H1 (cell line): ENCODE measurements around the gene CNBD2. TPM values are rescaled to one million over a fixed set of nuclear protein-coding genes. Genes with fewer than 3 reads are reported as not detected.

Experiments used
- CTCF ChIA-PET: fragments of 300-600 bp; sonication (Branson Sonifier 250); formaldehyde crosslinking; loops from one replicate; lab custom pipeline; 2021; ENCODE audit not compliant: partially characterized antibody; lab: Charles Lee
- POLR2A ChIA-PET: fragments of 300-600 bp; sonication (Branson Sonifier 250); formaldehyde crosslinking; loops from one replicate; lab custom pipeline; 2021; ENCODE audit warnings: inconsistent platforms; ENCODE audit not compliant: partially characterized antibody; lab: Charles Lee
- DNase-seq, 2 experiments: peaks; one replicate each; pipeline versions ENCODE4 v3.0.0 to v3.0.0-alpha.2; 2010 to 2022; ENCODE audit warnings: low spot score in 2 of 2, low read depth in 1 of 2, mixed read lengths in 1 of 2
- FAIRE-seq: peaks from 2 replicates; lab custom pipeline; 2011; peaks lifted over from hg19 to GRCh38; lab: Jason Lieb, UNC
- H2AFZ ChIP-seq: 2 replicates; pipeline ENCODE4 v1.8.1; 2012; ENCODE audit warnings: low read length, inconsistent platforms
- H2AK5ac ChIP-seq: 2 replicates; pipeline ENCODE4 v1.6.1; 2013; ENCODE audit warnings: low read depth, low read length
- H2BK120ac ChIP-seq: replicated peaks from 2 replicates; pipeline ENCODE3; 2013; ENCODE audit warnings: low read depth, low read length, inconsistent platforms
- H2BK12ac ChIP-seq: 2 replicates; pipeline ENCODE4 v1.6.1; 2013; ENCODE audit warnings: low read depth, low read length
- H2BK15ac ChIP-seq: 2 replicates; pipeline ENCODE4 v1.6.1; 2013; ENCODE audit warnings: low read length
- H2BK20ac ChIP-seq: 2 replicates; pipeline ENCODE4 v1.6.1; 2013; ENCODE audit warnings: low read length
- H2BK5ac ChIP-seq: 2 replicates; pipeline ENCODE4 v1.6.1; 2013; ENCODE audit warnings: low read depth, low read length
- H3K14ac ChIP-seq: 2 replicates; pipeline ENCODE4 v1.6.1; 2013; ENCODE audit warnings: inconsistent platforms; ENCODE audit not compliant: insufficient read length
- H3K18ac ChIP-seq: 2 replicates; pipeline ENCODE4 v1.6.1; 2013; ENCODE audit warnings: low read length; ENCODE audit errors: extremely low read depth
- H3K23ac ChIP-seq: 2 replicates; pipeline ENCODE4 v1.6.1; 2013; ENCODE audit warnings: inconsistent platforms; ENCODE audit not compliant: insufficient read length
- H3K23me2 ChIP-seq: 2 replicates; pipeline ENCODE4 v1.6.1; 2013; ENCODE audit warnings: low read depth, low read length
- H3K27ac ChIP-seq: 2 replicates; pipeline ENCODE4 v1.6.1; 2011; ENCODE audit warnings: low read depth, low read length, inconsistent platforms
- H3K27me3 ChIP-seq, 4 experiments: replicated peaks in 1 of 4; 1 replicate in 1 of 4; 2 replicates in 3 of 4; pipeline versions ENCODE4 v1.6.1 to v1.8.1; 2011 to 2013; ENCODE audit warnings: low read length in 3 of 4, mild to moderate bottlenecking in 3 of 4, inconsistent platforms in 2 of 4, mixed read lengths in 2 of 4, moderate library complexity in 1 of 4; ENCODE audit not compliant: control insufficient read depth in 3 of 4, insufficient read depth in 3 of 4; ENCODE audit errors: extremely low read depth in 1 of 4
- H3K36me3 ChIP-seq, 4 experiments: 2 replicates each; pipeline versions ENCODE4 v1.6.1 to v1.8.1; 2011 to 2013; ENCODE audit warnings: mild to moderate bottlenecking in 4 of 4, low read length in 3 of 4, moderate library complexity in 2 of 4, control low read depth in 1 of 4, inconsistent platforms in 1 of 4; ENCODE audit not compliant: insufficient read depth in 4 of 4, control insufficient read depth in 2 of 4
- H3K4ac ChIP-seq: replicated peaks from 2 replicates; pipeline ENCODE3; 2013; ENCODE audit warnings: low read length, low read depth, mixed read lengths, inconsistent platforms; ENCODE audit not compliant: insufficient read length
- H3K4me1 ChIP-seq, 4 experiments: replicated peaks in 1 of 4; 1 replicate in 1 of 4; 2 replicates in 3 of 4; pipeline versions ENCODE4 v1.6.1 to v1.8.1; 2011 to 2013; ENCODE audit warnings: low read length in 3 of 4, inconsistent platforms in 2 of 4, mixed read lengths in 1 of 4; ENCODE audit not compliant: insufficient read depth in 4 of 4, control insufficient read depth in 3 of 4
- H3K4me2 ChIP-seq, 2 experiments: 2 replicates each; pipeline versions ENCODE4 v1.6.1 to v1.8.1; 2011 to 2013; ENCODE audit warnings: low read depth in 2 of 2, low read length in 2 of 2, control low read depth in 1 of 2, inconsistent platforms in 1 of 2, mild to moderate bottlenecking in 1 of 2; ENCODE audit not compliant: insufficient read depth in 1 of 2
- H3K4me3 ChIP-seq, 4 experiments: fragments of 200-600, 300-600 bp in 1 of 4; sonication (generic), shearing (Covaris generic), sonication (Bioruptor Twin) in 1 of 4; 2 replicates each; pipeline versions ENCODE4 v1.5.1 to v1.8.1; 2011 to 2016; ENCODE audit warnings: low read length in 4 of 4, low read depth in 3 of 4, control low read depth in 2 of 4, inconsistent platforms in 2 of 4, mild to moderate bottlenecking in 2 of 4, mixed read lengths in 1 of 4, moderate library complexity in 1 of 4; ENCODE audit not compliant: insufficient read depth in 2 of 4; ENCODE audit errors: extremely low read depth in 1 of 4
- H3K56ac ChIP-seq: replicated peaks from 2 replicates; pipeline ENCODE3; 2013; ENCODE audit warnings: low read depth, mild to moderate bottlenecking, mixed read lengths, low read length, inconsistent platforms; ENCODE audit not compliant: insufficient read length
- H3K79me1 ChIP-seq: 2 replicates; pipeline ENCODE4 v1.6.1; 2013; ENCODE audit warnings: low read depth, low read length, control low read depth
- H3K79me2 ChIP-seq, 2 experiments: 2 replicates each; pipeline versions ENCODE4 v1.6.1 to v1.8.1; 2012 to 2013; ENCODE audit warnings: low read length in 2 of 2, mild to moderate bottlenecking in 2 of 2, inconsistent platforms in 1 of 2; ENCODE audit not compliant: insufficient read depth in 2 of 2, control insufficient read depth in 1 of 2
- H3K9ac ChIP-seq, 4 experiments: replicated peaks in 1 of 4; 1 replicate in 1 of 4; 2 replicates in 3 of 4; pipeline versions ENCODE4 v1.6.1 to v1.8.1; 2011 to 2013; ENCODE audit warnings: low read depth in 3 of 4, low read length in 3 of 4, control low read depth in 2 of 4, mild to moderate bottlenecking in 2 of 4, moderate library complexity in 2 of 4, inconsistent platforms in 1 of 4; ENCODE audit errors: extremely low read depth in 1 of 4
- H3K9me3 ChIP-seq, 2 experiments: 2 replicates each; pipeline versions ENCODE4 v1.6.1 to v1.8.1; 2012 to 2013; ENCODE audit warnings: mild to moderate bottlenecking in 2 of 2, moderate library complexity in 2 of 2, control low read depth in 1 of 2, inconsistent platforms in 1 of 2, low read depth in 1 of 2, low read length in 1 of 2, mixed read lengths in 1 of 2; ENCODE audit not compliant: insufficient read depth in 2 of 2
- H4K20me1 ChIP-seq, 2 experiments: replicated peaks in 1 of 2; 2 replicates each; pipeline versions ENCODE3 to v1.8.1; 2011 to 2013; ENCODE audit warnings: inconsistent platforms in 2 of 2, low read length in 2 of 2, mild to moderate bottlenecking in 1 of 2; ENCODE audit not compliant: insufficient read depth in 2 of 2, control insufficient read depth in 1 of 2
- H4K5ac ChIP-seq: 2 replicates; pipeline ENCODE4 v1.6.1; 2013; ENCODE audit warnings: low read length, low read depth, mixed read lengths, inconsistent platforms; ENCODE audit not compliant: insufficient read length
- H4K8ac ChIP-seq: 2 replicates; pipeline ENCODE4 v1.8.0; 2013; ENCODE audit warnings: mild to moderate bottlenecking, moderate library complexity, low read length, inconsistent platforms; ENCODE audit not compliant: insufficient read depth; ENCODE audit errors: extremely low read depth
- H4K91ac ChIP-seq: replicated peaks from 2 replicates; pipeline ENCODE3; 2013; ENCODE audit warnings: low read length, mixed read lengths, inconsistent platforms; ENCODE audit not compliant: insufficient read length
- BACH1 ChIP-seq: IDR thresholded peaks from 2 replicates; pipeline ENCODE4 v1.6.1; 2012; ENCODE audit warnings: low read length, improper control_type of control experiment
- CHD2 ChIP-seq: IDR thresholded peaks from 2 replicates; pipeline ENCODE4 v1.6.1; 2012; ENCODE audit warnings: low read length, improper control_type of control experiment
- EZH2 ChIP-seq: fragments of 200-600 bp; sonication (generic); IDR thresholded peaks from 2 replicates; pipeline ENCODE4 v1.7.1; 2012; ENCODE audit warnings: low read depth, mild to moderate bottlenecking, moderate library complexity, low read length, inconsistent platforms; ENCODE audit not compliant: severe bottlenecking
- GABPA ChIP-seq: IDR thresholded peaks from 2 replicates; pipeline ENCODE4 v1.6.1; 2011; ENCODE audit warnings: mild to moderate bottlenecking, low read length, moderate library complexity, borderline replicate concordance; ENCODE audit not compliant: insufficient read depth
- POLR2AphosphoS5 ChIP-seq: IDR thresholded peaks from 2 replicates; pipeline ENCODE4 v1.6.1; 2011; ENCODE audit warnings: low read depth, low read length
- SIN3A ChIP-seq, 2 experiments: IDR thresholded peaks in 1 of 2; conservative IDR thresholded peaks in 1 of 2; 2 replicates each; pipeline ENCODE4 v1.6.1; 2011 to 2012; ENCODE audit warnings: low read length in 2 of 2, improper control_type of control experiment in 1 of 2, low read depth in 1 of 2, mild to moderate bottlenecking in 1 of 2
- TAF7 ChIP-seq: optimal IDR thresholded peaks from 2 replicates; pipeline ENCODE3; 2011; ENCODE audit warnings: low read depth, mild to moderate bottlenecking, inconsistent platforms, low read length, moderate library complexity, borderline replicate concordance
- YY1 ChIP-seq: IDR thresholded peaks from 2 replicates; pipeline ENCODE4 v1.6.1; 2011; ENCODE audit warnings: low read depth, mild to moderate bottlenecking, low read length
- WGBS, 2 experiments: shearing (Covaris generic) in 1 of 2; methylation state at CpG; one replicate each; pipeline versions ENCODE4 v1.1.6 to v1.1.7; 2013 to 2015; ENCODE audit warnings: low lambda C conversion rate in 2 of 2, mixed read lengths in 2 of 2, inconsistent platforms in 1 of 2, low coverage in 1 of 2, missing lambda C conversion rate in 1 of 2; ENCODE audit not compliant: insufficient replicate concordance in 2 of 2, insufficient coverage in 1 of 2, insufficient read length in 1 of 2; ENCODE audit errors: extremely low coverage in 1 of 2, missing lambda C conversion rate in 1 of 2; 5-methylcytosine and 5-hydroxymethylcytosine counted together
- polyA plus RNA-seq, 7 experiments: library from polyadenylated mRNA; depleted of rRNA in 3 of 7; stranded (reverse) in 5 of 7; unstranded in 2 of 7; fragments of >200 nt in 5 of 7; fragments of 200-250 nt in 2 of 7; gene quantifications; 1 replicate in 5 of 7; 2 replicates in 1 of 7; 4 replicates in 1 of 7; pipeline versions ENCODE4 v1.2.1 to v1.2.3, GENCODE V29; 2011 to 2013; ENCODE audit warnings: missing spikeins in 2 of 7, mixed read lengths in 2 of 7
- total RNA-seq: library from RNA; stranded (reverse); fragmentation: NEBNext Ultra II Directional; extraction: Animal tissue kit (Norgen Biotek cat#: 25700); gene quantifications from 2 replicates; pipeline ENCODE4 v1.2.1, GENCODE V29; 2021

Gene CNBD2
- total and polyA plus RNA-seq, 2 of the 8 experiments (the other 6 are each of a cell fraction or from before 2014, with no cell fraction given), result 2.6 to 4.5 TPM

DNA sequence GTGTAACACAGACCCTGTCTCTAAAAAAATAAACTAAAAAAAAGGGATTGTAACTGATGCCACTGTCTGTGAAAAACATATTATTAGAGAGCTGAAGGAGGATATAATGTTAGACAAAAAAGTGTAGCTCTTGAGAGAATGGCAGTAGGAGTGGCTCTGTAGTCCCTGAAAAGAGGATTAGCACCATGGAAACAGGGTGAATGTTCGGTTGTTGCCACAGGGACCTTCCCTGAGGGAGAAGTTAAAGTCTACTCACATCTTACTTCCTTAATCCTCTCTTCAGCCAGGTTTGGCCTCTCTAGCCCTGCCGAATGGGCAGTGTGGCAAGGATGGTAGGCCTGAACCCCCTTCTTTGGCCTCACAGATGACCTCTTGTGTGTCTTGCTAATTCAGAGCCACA lies 26.1 kb upstream of the CNBD2 start:
- peaks cover 0 to 3% of the 10 kb centered on the region in 2 experiments for H4K20me1 ChIP-seq
- no peak overlapping the region for H3K14ac ChIP-seq
- H2AFZ ChIP-seq, result no peak overlapping the region
- TF ChIP-seq POLR2AphosphoS5, result no peak
- no peak for TF ChIP-seq GABPA
- no peak for TF ChIP-seq YY1
- TF ChIP-seq CHD2, result no peak
- no peak for TF ChIP-seq TAF7
- no peak for TF ChIP-seq BACH1
- TF ChIP-seq SIN3A (conservative IDR thresholded peaks at IDR 0.05 in 1 of 2, IDR thresholded peaks at IDR 0.05 in 1 of 2; ENCODE audit: low read depth in 1 of 2, low read length in 2 of 2), result no peak
- no peak for TF ChIP-seq EZH2
- TF ChIP-seq, all 59 proteins: peak for 0
- H2BK120ac ChIP-seq, result no peak overlapping the region
- no peak overlapping the region for H2BK12ac ChIP-seq
- no peak overlapping the region for H2BK5ac ChIP-seq
- H2BK20ac ChIP-seq, result no peak overlapping the region
- no peak overlapping the region for H4K5ac ChIP-seq
- H3K18ac ChIP-seq, result no peak overlapping the region
- 97% methylated on average over 2 of the region's 2 CpGs; no CpG with 5 or more reads in 1 of the 2 experiments for WGBS, 2 experiments
- no peak overlapping the region for H3K23ac ChIP-seq
- no peak overlapping the region for H3K4ac ChIP-seq
- no peak overlapping the region for H3K27ac ChIP-seq
- H3K79me2 ChIP-seq, result 0 out of 4 replicates have a peak, but pooled peaks cover 0 to 2% of the 10 kb centered on the region in 2 experiments
- H3K36me3 ChIP-seq, result peaks cover 11 to 48% (median 14%) of the 10 kb centered on the region in 4 experiments
- DNase-seq, result no peak
- H3K56ac ChIP-seq, result no peak overlapping the region
- peaks cover 2% of the 10 kb centered on the region; the same call in 1 of the 2 replicates for H3K79me1 ChIP-seq
- H3K4me1 ChIP-seq, result peaks cover under 1 to 8% (median 5%) of the 10 kb centered on the region in 4 experiments; a peak in 5 of 7 replicates
- no peak overlapping the region for H3K9ac ChIP-seq
- no peak overlapping the region for H2BK15ac ChIP-seq
- no peak overlapping the region for H4K91ac ChIP-seq
- H4K8ac ChIP-seq, result no peak overlapping the region
- H3K9me3 ChIP-seq, result no peaks in the 10 kb centered on the region
- ChIA-PET POLR2A (interaction anchor here (2.1 kb wide), 1 partner anchor 12 kb away, joined by 8 read pairs; the partner anchor contains the start of gene SCAND1), CTCF (interaction anchor here (0.6 to 4.5 kb wide), 6 partner anchors 8 to 387 kb away, joined by 3 to 26 read pairs (median 5); partner anchors contain the start of gene SCAND1)
- H3K4me2 ChIP-seq, result no peak overlapping the region
- no peaks in the 10 kb centered on the region for H3K23me2 ChIP-seq
- H3K4me3 ChIP-seq, result no peak overlapping the region
- no peak for FAIRE-seq
- no peaks in the 10 kb centered on the region; a peak in 1 of 7 replicates for H3K27me3 ChIP-seq
- no peak overlapping the region for H2AK5ac ChIP-seq
